ENCODE data around the gene PMIS2. TPM values are rescaled to one million over a fixed set of nuclear protein-coding genes. Genes with fewer than 3 reads are reported as not detected.

Gene PMIS2
- total RNA-seq, 1 experiment from 2014 or later: not detected

DNA sequence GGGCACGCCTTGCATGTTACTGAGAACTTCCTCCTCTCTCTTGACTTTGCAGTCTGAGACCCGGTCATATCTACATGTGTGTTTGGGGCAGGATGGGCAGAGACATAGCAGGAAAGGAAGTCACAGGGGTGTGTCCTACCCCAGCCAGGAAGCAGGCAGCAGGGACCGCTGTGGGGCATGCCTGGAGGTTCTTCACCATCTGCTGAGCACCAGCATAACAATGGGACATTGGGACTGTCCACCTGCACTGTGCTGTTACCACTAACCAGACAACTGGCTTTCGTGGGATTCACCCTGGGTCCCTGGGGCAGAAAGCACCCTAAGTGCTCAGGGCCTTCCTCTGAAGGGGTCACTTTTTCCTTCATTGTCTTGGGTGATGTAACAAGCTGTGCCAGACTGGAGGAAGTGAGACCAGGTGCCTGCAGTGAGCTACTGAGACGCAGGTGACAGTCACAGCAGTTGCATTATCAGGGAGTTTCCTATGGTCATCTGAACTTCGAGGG is 23.9 kb downstream of the PMIS2 start:
- Histone ChIP-seq H3K4me3 (replicated peaks in 1 of 2; ENCODE audit: low read depth in 1 of 2, low read length in 2 of 2) (no peak overlapping the region), H3K9me2 (ENCODE audit: insufficient read depth) (no peaks in the 10 kb centered on the region), H3K4me1 (ENCODE audit: control insufficient read depth in 1 of 2, insufficient read depth in 2 of 2, low read length in 2 of 2) (peaks cover 12 to 23% of the 10 kb centered on the region in 2 experiments), H3K79me2 (ENCODE audit: insufficient read depth, low read length) (peaks cover 5% of the 10 kb centered on the region; the same call in 1 of the 2 replicates), H2AFZ (ENCODE audit: low read depth, low read length, poor library complexity, severe bottlenecking) (no peak overlapping the region), H3K4me2 (ENCODE audit: low read length) (no peak overlapping the region), H4K20me1 (ENCODE audit: insufficient read depth) (no peaks in the 10 kb centered on the region), H3K9ac (ENCODE audit: low read length) (no peak overlapping the region), H3K9me3 (ENCODE audit: control insufficient read depth in 1 of 2, insufficient read depth in 1 of 2, low read depth in 1 of 2, low read length in 2 of 2) (peaks cover 0 to 3% of the 10 kb centered on the region in 2 experiments; a peak in 1 of 4 replicates), H3K36me3 (ENCODE audit: control insufficient read depth in 1 of 2, insufficient read depth in 2 of 2, low read length in 2 of 2) (no peaks in the 10 kb centered on the region; a peak in 1 of 4 replicates), H3K27ac (ENCODE audit: low read depth, low read length) (no peak overlapping the region), H3K27me3 (ENCODE audit: insufficient read depth, low read length) (no peaks in the 10 kb centered on the region)
- CTCF ChIA-PET: no interaction called here
- no peak for DNase-seq (ENCODE audit: low read depth, low spot score)
- POLR2A ChIA-PET: no interaction called here
- no peak for TF ChIP-seq MAX (IDR thresholded peaks at IDR 0.05)
- TF ChIP-seq, protein P1, sequence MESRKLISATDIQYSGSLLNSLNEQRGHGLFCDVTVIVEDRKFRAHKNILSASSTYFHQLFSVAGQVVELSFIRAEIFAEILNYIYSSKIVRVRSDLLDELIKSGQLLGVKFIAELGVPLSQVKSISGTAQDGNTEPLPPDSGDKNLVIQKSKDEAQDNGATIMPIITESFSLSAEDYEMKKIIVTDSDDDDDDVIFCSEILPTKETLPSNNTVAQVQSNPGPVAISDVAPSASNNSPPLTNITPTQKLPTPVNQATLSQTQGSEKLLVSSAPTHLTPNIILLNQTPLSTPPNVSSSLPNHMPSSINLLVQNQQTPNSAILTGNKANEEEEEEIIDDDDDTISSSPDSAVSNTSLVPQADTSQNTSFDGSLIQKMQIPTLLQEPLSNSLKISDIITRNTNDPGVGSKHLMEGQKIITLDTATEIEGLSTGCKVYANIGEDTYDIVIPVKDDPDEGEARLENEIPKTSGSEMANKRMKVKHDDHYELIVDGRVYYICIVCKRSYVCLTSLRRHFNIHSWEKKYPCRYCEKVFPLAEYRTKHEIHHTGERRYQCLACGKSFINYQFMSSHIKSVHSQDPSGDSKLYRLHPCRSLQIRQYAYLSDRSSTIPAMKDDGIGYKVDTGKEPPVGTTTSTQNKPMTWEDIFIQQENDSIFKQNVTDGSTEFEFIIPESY (IDR thresholded peaks at IDR 0.05; ENCODE audit: extremely low read depth, insufficient replicate concordance, low read length): no peak
- intact Hi-C loops (cut with micrococcal nuclease): no loop called here
- RAD21 ChIA-PET (ENCODE audit: low non-redundant PET in 1 of 2, low total read pairs in 2 of 2, uncharacterized antibody in 2 of 2, unreplicated experiment in 2 of 2): no interaction called here
- no peak for ATAC-seq
- no TSS peak for BruUV-seq (replicated peaks)

- CTCF ChIA-PET: interaction anchor here (1.4 kb wide), 1 partner anchor 10 kb away, joined by 3 read pairs; no protein-coding TSS in a partner anchor
- peak overlapping the region; percentile 31 to 93 for H3K4me3 ChIP-seq (replicated peaks in 1 of 2; ENCODE audit: low read depth in 1 of 2, low read length in 2 of 2)
- H3K27me3 ChIP-seq (ENCODE audit: insufficient read depth, low read length): no peaks in the 10 kb centered on the region
- H4K20me1 ChIP-seq (ENCODE audit: insufficient read depth): no peaks in the 10 kb centered on the region
- H3K79me2 ChIP-seq (ENCODE audit: insufficient read depth, low read length): peaks cover 5% of the 10 kb centered on the region; the same call in 1 of the 2 replicates
- RAD21 ChIA-PET (ENCODE audit: low non-redundant PET in 1 of 2, low total read pairs in 2 of 2, uncharacterized antibody in 2 of 2, unreplicated experiment in 2 of 2): interaction anchor here in 1 of 2 experiments (0.6 kb wide), 1 partner anchor 9 kb away, joined by 3 read pairs; no protein-coding TSS in a partner anchor
- intact Hi-C loops (cut with micrococcal nuclease): no loop called here
- ATAC-seq (no peak), DNase-seq (ENCODE audit: low read depth, low spot score) (no peak)
- peak overlapping the region; percentile 98 for H3K9ac ChIP-seq (ENCODE audit: low read length)
- peak overlapping the region; percentile 13; the same call in 1 of the 2 replicates for H3K27ac ChIP-seq (ENCODE audit: low read depth, low read length)
- H2AFZ ChIP-seq (ENCODE audit: low read depth, low read length, poor library complexity, severe bottlenecking): no peak overlapping the region
- BruUV-seq (replicated peaks): TSS peak; percentile 95
- peaks cover 10 to 18% of the 10 kb centered on the region in 2 experiments for H3K4me1 ChIP-seq (ENCODE audit: control insufficient read depth in 1 of 2, insufficient read depth in 2 of 2, low read length in 2 of 2)
- H3K4me2 ChIP-seq (ENCODE audit: low read length): peak overlapping the region; percentile 99
- peaks cover 0 to 3% of the 10 kb centered on the region in 2 experiments; a peak in 1 of 4 replicates for H3K9me3 ChIP-seq (ENCODE audit: control insufficient read depth in 1 of 2, insufficient read depth in 1 of 2, low read depth in 1 of 2, low read length in 2 of 2)
- no peaks in the 10 kb centered on the region for H3K9me2 ChIP-seq (ENCODE audit: insufficient read depth)
- no peaks in the 10 kb centered on the region; a peak in 2 of 4 replicates for H3K36me3 ChIP-seq (ENCODE audit: control insufficient read depth in 1 of 2, insufficient read depth in 2 of 2, low read length in 2 of 2)
- POLR2A ChIA-PET: interaction anchor here (0.9 kb wide), 1 partner anchor 14 kb away, joined by 3 read pairs; no protein-coding TSS in a partner anchor
- TF ChIP-seq SP1 (IDR thresholded peaks at IDR 0.05; ENCODE audit: low read depth): no peak
- TF ChIP-seq SIN3A (IDR thresholded peaks at IDR 0.05; ENCODE audit: low read depth): no peak
- TF ChIP-seq CEBPB (IDR thresholded peaks at IDR 0.05; ENCODE audit: low read depth): no peak
- no peak for TF ChIP-seq CTCF (IDR thresholded peaks at IDR 0.05 in 2 of 3, conservative IDR thresholded peaks at IDR 0.05 in 1 of 3; ENCODE audit: borderline replicate concordance in 1 of 3, insufficient read depth in 1 of 3, low read depth in 2 of 3, low read length in 2 of 3)
- TF ChIP-seq JUND (IDR thresholded peaks at IDR 0.05): no peak
- no peak for TF ChIP-seq SRF (IDR thresholded peaks at IDR 0.05; ENCODE audit: low read depth)
- TF ChIP-seq, protein P1 (IDR thresholded peaks at IDR 0.05; ENCODE audit: extremely low read depth, insufficient replicate concordance, low read length): no peak
- no peak for TF ChIP-seq POLR2AphosphoS5 (IDR thresholded peaks at IDR 0.05; ENCODE audit: low read depth, low read length)
These were observed 26.2 kb downstream of the PMIS2 start for GRCh38 chr19:35612224-35612558.

Measured in HCT116 (cell line).